SK-N-SH (cell line): Measurements from ENCODE around the gene AGAP1. TPM values are rescaled to one million over a fixed set of nuclear protein-coding genes. Genes with fewer than 3 reads are reported as not detected.

Experiments
- CTCF ChIA-PET: fragments of 300-600, 350-600 bp; formaldehyde crosslinking; extraction: SDS; loops from one replicate; lab custom pipeline; 2021; lab: Yijun Ruan, JAX
- POLR2A ChIA-PET: fragments of 350-600 bp; sonication (Branson Sonifier 250); formaldehyde crosslinking; extraction: SDS; loops from one replicate; lab custom pipeline; 2020; ENCODE audit warnings: antibody characterized with exemption, inconsistent platforms; lab: Yijun Ruan, JAX
- DNase-seq: peaks from one replicate; pipeline ENCODE4 v3.0.0; 2012
- H2AFZ ChIP-seq: fragments of 200-600 bp; sonication (generic); 2 replicates; pipeline ENCODE4 v1.8.1; 2016; ENCODE audit warnings: antibody characterized with exemption, mild to moderate bottlenecking, low read depth
- H3F3A ChIP-seq: fragments of 200-600 bp; sonication (generic); replicated peaks from 2 replicates; pipeline ENCODE3; 2016; ENCODE audit warnings: antibody characterized with exemption, mild to moderate bottlenecking; ENCODE audit not compliant: insufficient read depth
- H3K27ac ChIP-seq, 2 experiments: fragments of 200-500 bp in 1 of 2; fragments of 200-600 bp in 1 of 2; sonication (Bioruptor generic) in 1 of 2; sonication (generic), shearing (Covaris generic) in 1 of 2; 2 replicates each; pipeline versions ENCODE4 v1.5.1 to v1.6.1; 2014 to 2016; ENCODE audit warnings: low read depth in 2 of 2, inconsistent platforms in 1 of 2, low read length in 1 of 2, mild to moderate bottlenecking in 1 of 2, mixed read lengths in 1 of 2
- H3K27me3 ChIP-seq: fragments of 200-600 bp; sonication (generic), shearing (Covaris generic); 2 replicates; pipeline ENCODE4 v1.6.1; 2016; ENCODE audit warnings: mixed run types; ENCODE audit not compliant: insufficient read depth
- H3K36me3 ChIP-seq, 2 experiments: fragments of 200-500 bp in 1 of 2; fragments of 200-600 bp in 1 of 2; sonication (Bioruptor generic) in 1 of 2; sonication (generic) in 1 of 2; replicated peaks in 1 of 2; 2 replicates each; pipeline versions ENCODE3 to v1.5.1; 2014 to 2016; ENCODE audit warnings: low read length in 1 of 2, mild to moderate bottlenecking in 1 of 2; ENCODE audit not compliant: insufficient read depth in 2 of 2, control insufficient read depth in 1 of 2
- H3K4me1 ChIP-seq, 2 experiments: fragments of 200-500 bp in 1 of 2; fragments of 200-600 bp in 1 of 2; sonication (Bioruptor generic) in 1 of 2; sonication (generic), shearing (Covaris generic) in 1 of 2; 2 replicates each; pipeline versions ENCODE4 v1.5.1 to v1.6.1; 2014 to 2016; ENCODE audit warnings: low read depth in 1 of 2, low read length in 1 of 2, mixed run types in 1 of 2; ENCODE audit not compliant: insufficient read depth in 2 of 2, control insufficient read depth in 1 of 2
- H3K4me2 ChIP-seq: fragments of 200-600 bp; sonication (generic), shearing (Covaris generic); 2 replicates; pipeline ENCODE4 v1.6.1; 2017; ENCODE audit warnings: mixed run types
- H3K4me3 ChIP-seq, 2 experiments: fragments of 200-500 bp in 1 of 2; fragments of 200-600 bp in 1 of 2; sonication (Bioruptor generic) in 1 of 2; sonication (generic), shearing (Covaris generic) in 1 of 2; 2 replicates each; pipeline versions ENCODE4 v1.5.1 to v1.8.1; 2014 to 2016; ENCODE audit warnings: low read depth in 2 of 2, inconsistent platforms in 1 of 2, low read length in 1 of 2, mild to moderate bottlenecking in 1 of 2, mixed read lengths in 1 of 2, moderate library complexity in 1 of 2
- H3K79me2 ChIP-seq: fragments of 200-600 bp; sonication (generic); 2 replicates; pipeline ENCODE4 v1.8.1; 2017; ENCODE audit warnings: mild to moderate bottlenecking; ENCODE audit not compliant: insufficient read depth
- H3K9ac ChIP-seq: fragments of 200-600 bp; sonication (generic); 2 replicates; pipeline ENCODE4 v1.6.1; 2017; ENCODE audit warnings: mixed run types
- H3K9me2 ChIP-seq: fragments of 200-600 bp; sonication (generic); 2 replicates; pipeline ENCODE4 v1.6.1; 2017; ENCODE audit warnings: mixed run types
- H3K9me3 ChIP-seq: fragments of 200-600 bp; sonication (generic); 2 replicates; pipeline ENCODE4 v1.6.1; 2017; ENCODE audit warnings: mixed run types, mild to moderate bottlenecking, moderate library complexity
- H4K20me1 ChIP-seq: fragments of 200-600 bp; sonication (generic); 2 replicates; pipeline ENCODE4 v1.6.1; 2017; ENCODE audit warnings: mild to moderate bottlenecking, mixed run types; ENCODE audit not compliant: insufficient read depth
- CHD2 ChIP-seq: fragments of 150-350 bp; IDR thresholded peaks from 2 replicates; pipeline ENCODE4 v1.6.1; 2018; ENCODE audit warnings: low read length; ENCODE audit not compliant: partially characterized antibody
- ELF1 ChIP-seq: IDR thresholded peaks from 2 replicates; pipeline ENCODE4 v1.4.0; 2012
- EP300 ChIP-seq, 2 experiments: IDR thresholded peaks; 2 replicates each; pipeline versions ENCODE4 v1.4.0 to v1.6.1; 2012; ENCODE audit warnings: borderline replicate concordance in 1 of 2, low read depth in 1 of 2, low read length in 1 of 2
- EZH2phosphoT487 ChIP-seq: fragments of 200-600 bp; sonication (generic); IDR thresholded peaks from 2 replicates; pipeline ENCODE4 v1.6.1; 2017; ENCODE audit warnings: low read depth, mixed run types, mild to moderate bottlenecking, antibody characterized with exemption, moderate library complexity, borderline replicate concordance
- FOSL2 ChIP-seq: IDR thresholded peaks from 2 replicates; pipeline ENCODE4 v1.4.0; 2012; ENCODE audit warnings: low read depth, mild to moderate bottlenecking, moderate library complexity, borderline replicate concordance
- FOXJ3 ChIP-seq: sonication (generic); formaldehyde crosslinking; IDR thresholded peaks from 2 replicates; pipeline ENCODE4 v1.5.1; 2020; ENCODE audit warnings: mild to moderate bottlenecking, missing genetic modification reagents
- FOXM1 ChIP-seq: IDR thresholded peaks from 2 replicates; pipeline ENCODE4 v1.4.0; 2012; ENCODE audit warnings: low read depth, mild to moderate bottlenecking
- GATA2 ChIP-seq: sonication (generic); formaldehyde crosslinking; IDR thresholded peaks from 2 replicates; pipeline ENCODE4 v1.5.0; 2020; ENCODE audit warnings: mild to moderate bottlenecking, missing genetic modification reagents
- MEF2A ChIP-seq: IDR thresholded peaks from 2 replicates; pipeline ENCODE4 v1.4.0; 2012; ENCODE audit warnings: low read depth, borderline replicate concordance
- MXI1 ChIP-seq: IDR thresholded peaks from 2 replicates; pipeline ENCODE4 v1.6.1; 2012; ENCODE audit warnings: mild to moderate bottlenecking, low read depth, low read length, improper control_type of control experiment
- POLR2AphosphoS5 ChIP-seq: IDR thresholded peaks from 2 replicates; pipeline ENCODE4 v1.6.1; 2012; ENCODE audit warnings: low read depth, low read length
- RAD21 ChIP-seq: IDR thresholded peaks from 2 replicates; pipeline ENCODE4 v1.6.1; 2012; ENCODE audit warnings: mild to moderate bottlenecking, low read length
- RCOR1 ChIP-seq: fragments of 150-350 bp; IDR thresholded peaks from 2 replicates; pipeline ENCODE4 v1.6.1; 2017; ENCODE audit warnings: antibody characterized with exemption, low read length
- RFX5 ChIP-seq: IDR thresholded peaks from 2 replicates; pipeline ENCODE4 v1.6.1; 2012; ENCODE audit warnings: mild to moderate bottlenecking, improper control_type of control experiment, low read length
- SMC3 ChIP-seq: IDR thresholded peaks from 2 replicates; pipeline ENCODE4 v1.6.1; 2012; ENCODE audit warnings: low read depth, low read length, improper control_type of control experiment
- TAF1 ChIP-seq: IDR thresholded peaks from 2 replicates; pipeline ENCODE4 v1.6.1; 2012; ENCODE audit warnings: low read depth, mild to moderate bottlenecking, low read length, moderate library complexity, borderline replicate concordance
- YY1 ChIP-seq: IDR thresholded peaks from 2 replicates; pipeline ENCODE4 v1.4.0; 2012; ENCODE audit warnings: low read depth, mild to moderate bottlenecking
- ZBTB33 ChIP-seq: IDR thresholded peaks from 2 replicates; pipeline ENCODE4 v1.4.0; 2012; ENCODE audit warnings: low read depth, borderline replicate concordance
- WGBS: methylation state at CpG from one replicate; pipeline ENCODE4 v1.1.6; 2017; ENCODE audit warnings: low lambda C conversion rate; 5-methylcytosine and 5-hydroxymethylcytosine counted together
- polyA plus RNA-seq, 3 experiments: library from polyadenylated mRNA; depleted of rRNA; stranded (reverse); fragments of >200 nt; gene quantifications; 2 replicates each; pipeline ENCODE4 v1.2.3, GENCODE V29; 2012
- TF ChIP-seq, protein P1 (sequence below): IDR thresholded peaks from 2 replicates; pipeline ENCODE4 v1.4.0; 2012; ENCODE audit warnings: low read depth, borderline replicate concordance
- TF ChIP-seq, protein P2 (sequence below): IDR thresholded peaks from 2 replicates; pipeline ENCODE4 v1.4.0; 2012; ENCODE audit warnings: low read depth

Gene AGAP1
- polyA plus RNA-seq, 1 of the 3 experiments (the other 2 are of a cell fraction) = 8.8 TPM

DNA sequence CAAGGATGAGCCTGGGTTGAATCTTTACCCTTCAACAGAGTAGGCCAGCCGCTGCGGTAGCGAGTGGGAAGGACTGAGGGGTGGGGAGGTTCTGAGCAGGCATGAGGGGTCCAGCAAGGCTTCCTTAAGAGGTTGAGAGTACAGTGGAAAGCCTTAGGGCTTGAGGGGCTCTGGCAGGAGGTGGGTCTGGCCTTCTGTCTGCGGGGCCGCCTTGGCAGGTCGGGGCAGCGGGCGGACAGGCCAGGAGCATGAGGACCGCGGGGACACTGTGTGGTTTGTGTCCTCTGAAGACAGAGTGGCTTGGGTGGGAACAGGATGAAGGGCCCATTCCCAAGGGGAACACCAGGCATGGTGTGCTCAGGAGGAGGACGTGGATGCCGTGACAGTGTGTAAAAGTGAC, 250.3 kb downstream of the AGAP1 start:
- Histone ChIP-seq H3K9ac (no peak overlapping the region), H3K9me3 (no peaks in the 10 kb centered on the region), H2AFZ (no peak overlapping the region), H3K4me3 (no peak overlapping the region), H3K36me3 (no peaks in the 10 kb centered on the region), H3F3A (no peaks in the 10 kb centered on the region), H3K4me1 (peaks cover 0 to 5% of the 10 kb centered on the region in 2 experiments; a peak in 1 of 4 replicates), H3K27ac (no peak overlapping the region), H4K20me1 (no peaks in the 10 kb centered on the region), H3K79me2 (no peaks in the 10 kb centered on the region), H3K27me3 (no peaks in the 10 kb centered on the region), H3K9me2 (no peaks in the 10 kb centered on the region), H3K4me2 (no peak overlapping the region)
- no peak for DNase-seq
- ChIA-PET CTCF (interaction anchor here (0.8 to 11.6 kb wide), 6 partner anchors 16 to 608 kb away, joined by 3 to 301 read pairs (median 10); no protein-coding TSS in a partner anchor), POLR2A (no interaction called here)
- TF ChIP-seq CHD2 (no peak), RFX5 (no peak), YY1 (no peak), EZH2phosphoT487 (no peak), RAD21 (no peak), ZBTB33 (no peak), RCOR1 (no peak), SMC3 (no peak), FOXJ3 (CRISPR knock-in tag) (no peak), ELF1 (no peak), GATA2 (CRISPR knock-in tag) (no peak), MXI1 (no peak), POLR2AphosphoS5 (no peak), TAF1 (no peak), MEF2A (no peak), EP300 (IDR thresholded peaks at IDR 0.05; ENCODE audit: borderline replicate concordance in 1 of 2, low read depth in 1 of 2, low read length in 1 of 2) (no peak), FOXM1 (no peak), FOSL2 (no peak)
- TF ChIP-seq, protein P1, sequence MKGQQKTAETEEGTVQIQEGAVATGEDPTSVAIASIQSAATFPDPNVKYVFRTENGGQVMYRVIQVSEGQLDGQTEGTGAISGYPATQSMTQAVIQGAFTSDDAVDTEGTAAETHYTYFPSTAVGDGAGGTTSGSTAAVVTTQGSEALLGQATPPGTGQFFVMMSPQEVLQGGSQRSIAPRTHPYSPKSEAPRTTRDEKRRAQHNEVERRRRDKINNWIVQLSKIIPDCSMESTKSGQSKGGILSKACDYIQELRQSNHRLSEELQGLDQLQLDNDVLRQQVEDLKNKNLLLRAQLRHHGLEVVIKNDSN = no peak
- TF ChIP-seq, protein P2, sequence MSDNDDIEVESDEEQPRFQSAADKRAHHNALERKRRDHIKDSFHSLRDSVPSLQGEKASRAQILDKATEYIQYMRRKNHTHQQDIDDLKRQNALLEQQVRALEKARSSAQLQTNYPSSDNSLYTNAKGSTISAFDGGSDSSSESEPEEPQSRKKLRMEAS = no peak
- WGBS = 99% methylated on average over 12 of the region's 12 CpGs
